HT-29 (cell line): Measurements from ENCODE around the gene AQP5. TPM values are rescaled to one million over a fixed set of nuclear protein-coding genes. Genes with fewer than 3 reads are reported as not detected.

Experiments used
- total RNA-seq: library from RNA; depleted of rRNA; stranded (reverse); fragments of >200 nt; shearing (Covaris generic); gene quantifications from 2 replicates; pipeline ENCODE4 v1.2.3, GENCODE V29; 2014; rRNA removed

Gene AQP5
- total RNA-seq, 1 experiment from 2014 or later, result 110 TPM

Other genes starting within 250 kb of the AQP5 start
- gene TMBIM6, start 220.3 kb upstream of the AQP5 start, total RNA-seq, result 409 and 478 TPM in 2 replicates
- gene NCKAP5L, start 133.5 kb upstream of the AQP5 start, total RNA-seq, result 16.4 and 19.3 TPM in 2 replicates
- gene BCDIN3D, start 118.8 kb upstream of the AQP5 start, total RNA-seq, result 2.5 and 2.9 TPM in 2 replicates
- 0.58 and 0.63 TPM in 2 replicates for gene FAIM2, start 58.0 kb upstream of the AQP5 start, total RNA-seq
- 0.10 and 0.21 TPM in 2 replicates for gene AQP2, start 11.1 kb upstream of the AQP5 start, total RNA-seq
- 1.8 and 2.0 TPM in 2 replicates for gene AQP6, start 11.1 kb downstream of the AQP5 start, total RNA-seq
- gene RACGAP1, start 63.6 kb downstream of the AQP5 start, total RNA-seq, result 51.6 and 55.9 TPM in 2 replicates
- 6.7 and 7.0 TPM in 2 replicates for gene ASIC1, start 95.7 kb downstream of the AQP5 start, total RNA-seq
- gene SMARCD1, start 123.5 kb downstream of the AQP5 start, total RNA-seq, result 74.8 and 90.4 TPM in 2 replicates
- gene GPD1, start 142.1 kb downstream of the AQP5 start, total RNA-seq, result 8.0 and 9.5 TPM in 2 replicates
- gene COX14, start 150.4 kb downstream of the AQP5 start, total RNA-seq, result 85.6 and 98.6 TPM in 2 replicates
- 13.9 and 20.5 TPM in 2 replicates for gene CERS5, start 205.5 kb downstream of the AQP5 start, total RNA-seq